GM18867 (cell line): ENCODE data around the gene COMMD9.
"Not testable (repeated sequence)": the region's sequence is repeated elsewhere in the genome, so short reads cannot be mapped to it uniquely, and the experiment has no call there.

Experiments
- ATAC-seq: cut with Tn5 transposase; IDR thresholded peaks from one replicate; pipeline ENCODE4 v1.9.1; 2021; ENCODE audit warnings: mild to moderate bottlenecking, moderate library complexity; ENCODE audit not compliant: unreplicated experiment

Gene COMMD9

GRCh38 chr11:36289226-36289852, at the start of gene COMMD9:
COMMD9 (minus strand) TSS chr11:36289424; CDS start chr11:36289412, 12 bp downstream.
- peak; percentile 99 for ATAC-seq

- ATAC-seq = no peak
These were observed 44.7 kb upstream of the COMMD9 start for GRCh38 chr11:36333897-36334296.

- no peak for ATAC-seq
These were observed 44.2 kb upstream of the COMMD9 start for GRCh38 chr11:36333468-36333867.

GRCh38 chr11:36330411-36330810, 41.2 kb upstream of the COMMD9 start:
- no peak for ATAC-seq

GRCh38 chr11:36328966-36329673, 39.9 kb upstream of the COMMD9 start:
- ATAC-seq = no peak

GRCh38 chr11:36326524-36327419, 37.5 kb upstream of the COMMD9 start:
- ATAC-seq = peak; percentile 77

GRCh38 chr11:36325403-36325802, 36.2 kb upstream of the COMMD9 start:
- ATAC-seq = not testable (repeated sequence)

- ATAC-seq = not testable (repeated sequence)
These were observed 35.7 kb upstream of the COMMD9 start for GRCh38 chr11:36324956-36325355.

GRCh38 chr11:36317992-36318391, 28.8 kb upstream of the COMMD9 start:
- ATAC-seq = no peak

GRCh38 chr11:36316049-36316448, 26.8 kb upstream of the COMMD9 start:
- no peak for ATAC-seq

GRCh38 chr11:36314434-36314767, 25.2 kb upstream of the COMMD9 start:
- no peak for ATAC-seq

- ATAC-seq = no peak
These were observed 24.7 kb upstream of the COMMD9 start for GRCh38 chr11:36313750-36314433.

- ATAC-seq = no peak
These were observed 23.6 kb upstream of the COMMD9 start for GRCh38 chr11:36312611-36313472.

GRCh38 chr11:36311926-36312595, 22.8 kb upstream of the COMMD9 start:
- ATAC-seq = no peak

GRCh38 chr11:36309779-36310178, 20.6 kb upstream of the COMMD9 start:
- no peak for ATAC-seq

- ATAC-seq = no peak
These were observed 19.4 kb upstream of the COMMD9 start for GRCh38 chr11:36308577-36308976.

- peak; percentile 65 for ATAC-seq
These were observed 17.7 kb upstream of the COMMD9 start for GRCh38 chr11:36306888-36307287.

- no peak for ATAC-seq
These were observed 15.8 kb upstream of the COMMD9 start for GRCh38 chr11:36305047-36305446.

GRCh38 chr11:36304351-36304750, 15.1 kb upstream of the COMMD9 start:
- no peak for ATAC-seq

- no peak for ATAC-seq
These were observed 11.4 kb upstream of the COMMD9 start for GRCh38 chr11:36300650-36301049.
